Activated CD8-positive, alpha-beta memory T cell treated with anti-CD3 and anti-CD28 coated beads, Interleukin-2, amount 50 U/mL, for 24 hours (primary cell): ENCODE results near the gene ATE1.

Experiments used
- DNase-seq: peaks from one replicate; pipeline ENCODE4 v3.0.0-alpha.2; 2020; ENCODE audit errors: extremely low read depth

ATE1 gene

GRCh38 chr10:121879476-121879875 is 48.4 kb downstream of the ATE1 start:
- DNase-seq: no peak

GRCh38 chr10:121873236-121873635 is 54.6 kb downstream of the ATE1 start:
- no peak for DNase-seq

- no peak for DNase-seq
Measured at GRCh38 chr10:121870413-121870812, 57.4 kb downstream of the ATE1 start.

GRCh38 chr10:121865554-121865953 is 62.3 kb downstream of the ATE1 start:
- DNase-seq: no peak

- DNase-seq: no peak
Measured at GRCh38 chr10:121864653-121865052, 63.2 kb downstream of the ATE1 start.

GRCh38 chr10:121864168-121864567 is 63.7 kb downstream of the ATE1 start:
- no peak for DNase-seq

- DNase-seq: no peak
Measured at GRCh38 chr10:121862649-121863048, 65.2 kb downstream of the ATE1 start.

GRCh38 chr10:121862042-121862441 is 65.8 kb downstream of the ATE1 start:
- no peak for DNase-seq

GRCh38 chr10:121860810-121861209 is 67.0 kb downstream of the ATE1 start:
- DNase-seq: no peak

- no peak for DNase-seq
Measured at GRCh38 chr10:121854809-121855445, 72.9 kb downstream of the ATE1 start.

- DNase-seq: no peak
Measured at GRCh38 chr10:121853950-121854349, 73.9 kb downstream of the ATE1 start.

GRCh38 chr10:121851786-121852185 is 76.0 kb downstream of the ATE1 start:
- no peak for DNase-seq

- no peak for DNase-seq
Measured at GRCh38 chr10:121848082-121848481, 79.7 kb downstream of the ATE1 start.

- no peak for DNase-seq
Measured at GRCh38 chr10:121846555-121846954, 81.3 kb downstream of the ATE1 start.

GRCh38 chr10:121845044-121845784 is 82.6 kb downstream of the ATE1 start:
- no peak for DNase-seq

- no peak for DNase-seq
Measured at GRCh38 chr10:121844537-121844936, 83.3 kb downstream of the ATE1 start.

GRCh38 chr10:121843379-121843778 is 84.5 kb downstream of the ATE1 start:
- no peak for DNase-seq

GRCh38 chr10:121841862-121842261 is 86.0 kb downstream of the ATE1 start:
- DNase-seq: no peak

- DNase-seq: no peak
Measured at GRCh38 chr10:121838931-121839330, 88.9 kb downstream of the ATE1 start.

- no peak for DNase-seq
Measured at GRCh38 chr10:121838149-121838548, 89.7 kb downstream of the ATE1 start.

- no peak for DNase-seq
Measured at GRCh38 chr10:121836171-121836570, 91.7 kb downstream of the ATE1 start.

- DNase-seq: no peak
Measured at GRCh38 chr10:121835376-121835775, 92.5 kb downstream of the ATE1 start.

- no peak for DNase-seq
Measured at GRCh38 chr10:121834757-121835156, 93.1 kb downstream of the ATE1 start.

- DNase-seq: no peak
Measured at GRCh38 chr10:121833387-121833786, 94.4 kb downstream of the ATE1 start.
